HG02973 (cell line): ENCODE data around the gene SLC7A6OS.
A peak's percentile ranks its signal among the peaks of the same experiment; 100 is the strongest.

Experiments
- ATAC-seq: cut with Tn5 transposase; IDR thresholded peaks from one replicate; pipeline ENCODE4 v1.9.1; 2021; ENCODE audit warnings: moderate library complexity; ENCODE audit not compliant: unreplicated experiment

SLC7A6OS gene

GRCh38 chr16:68282064-68282452, 28.7 kb downstream of the SLC7A6OS start:
- ATAC-seq, result no peak

GRCh38 chr16:68281368-68282063, 29.2 kb downstream of the SLC7A6OS start:
- ATAC-seq, result no peak

GRCh38 chr16:68279726-68280558, 30.8 kb downstream of the SLC7A6OS start:
- no peak for ATAC-seq

- ATAC-seq, result no peak
Measured at GRCh38 chr16:68276223-68276622, 34.5 kb downstream of the SLC7A6OS start.

GRCh38 chr16:68275611-68276191, 35.0 kb downstream of the SLC7A6OS start:
- peak; percentile 63 for ATAC-seq

GRCh38 chr16:68274441-68274840, 36.3 kb downstream of the SLC7A6OS start:
- no peak for ATAC-seq

GRCh38 chr16:68273896-68274295, 36.9 kb downstream of the SLC7A6OS start:
- ATAC-seq, result no peak

GRCh38 chr16:68273459-68273858, 37.3 kb downstream of the SLC7A6OS start:
- no peak for ATAC-seq

GRCh38 chr16:68272507-68273209, 38.1 kb downstream of the SLC7A6OS start:
- no peak for ATAC-seq

GRCh38 chr16:68270353-68270752, 40.4 kb downstream of the SLC7A6OS start:
- ATAC-seq, result no peak

GRCh38 chr16:68269793-68270192, 41.0 kb downstream of the SLC7A6OS start:
- ATAC-seq, result no peak

- no peak for ATAC-seq
Measured at GRCh38 chr16:68267612-68268405, 42.9 kb downstream of the SLC7A6OS start.

GRCh38 chr16:68265078-68265920, 45.4 kb downstream of the SLC7A6OS start:
- no peak for ATAC-seq

GRCh38 chr16:68264128-68265077, 46.3 kb downstream of the SLC7A6OS start, which contains the start of gene SLC7A6:
Gene SLC7A6, plus strand, starts transcription at chr16:68264526. Its CDS starts 10,201 bp downstream, at chr16:68274727.
- peak; percentile 59 for ATAC-seq

GRCh38 chr16:68263559-68264127, 47.1 kb downstream of the SLC7A6OS start:
- no peak for ATAC-seq

GRCh38 chr16:68259007-68259825, 51.5 kb downstream of the SLC7A6OS start:
- ATAC-seq, result no peak
